HepG2 (cell line): ENCODE results near the gene OAS2. TPM values are rescaled to one million over a fixed set of nuclear protein-coding genes. Genes with fewer than 3 reads are reported as not detected.

ENCODE experiments used
- ATAC-seq: fragments of 200-7000 bp; cut with Tn5 transposase; 3 replicates; pipeline ENCODE4 v1.9.1; 2020; ENCODE audit warnings: mild to moderate bottlenecking, moderate library complexity
- BruUV-seq: library from RNA; stranded (reverse); fragments of 400-500 nt; replicated peaks from 2 replicates; lab custom pipeline; 2021; lab: Mats Ljungman, UMichigan
- CTCF ChIA-PET: fragments of 300-600 bp; formaldehyde crosslinking; extraction: SDS; loops from one replicate; lab custom pipeline; 2021; ENCODE audit warnings: low total read pairs, inconsistent platforms, low intra/inter-chr PET ratio; lab: Yijun Ruan, JAX
- POLR2A ChIA-PET: fragments of 350-600 bp; sonication (Branson Sonifier 250); formaldehyde crosslinking; loops from one replicate; lab custom pipeline; 2020; ENCODE audit warnings: antibody characterized with exemption, inconsistent platforms; lab: Yijun Ruan, JAX
- DNase-seq: peaks from one replicate; pipeline ENCODE4 v3.0.0-alpha.2; 2015; ENCODE audit warnings: low spot score
- FAIRE-seq: peaks from 3 replicates; lab custom pipeline; 2011; peaks lifted over from hg19 to GRCh38; lab: Jason Lieb, UNC
- H2AFZ ChIP-seq: one replicate; pipeline ENCODE4 v1.6.1; 2011; ENCODE audit warnings: low read length, inconsistent platforms
- H3K27ac ChIP-seq: fragments of 300-600 bp; 3 replicates; pipeline ENCODE4 v1.8.0; 2011; ENCODE audit warnings: mixed run types, mild to moderate bottlenecking, mixed read lengths, low read length, inconsistent platforms; ENCODE audit not compliant: insufficient read depth; ENCODE audit errors: extremely low read length
- H3K27me3 ChIP-seq, 2 experiments: fragments of 200-600 bp in 1 of 2; 2 replicates in 1 of 2; 3 replicates in 1 of 2; pipeline versions ENCODE4 v1.6.0 to v1.8.0; 2011; ENCODE audit warnings: low read length in 2 of 2, mild to moderate bottlenecking in 2 of 2, moderate library complexity in 2 of 2, inconsistent platforms in 1 of 2; ENCODE audit not compliant: insufficient read depth in 2 of 2, control insufficient read depth in 1 of 2
- H3K36me3 ChIP-seq, 2 experiments: fragments of 200-600 bp in 1 of 2; replicated peaks in 1 of 2; 2 replicates in 1 of 2; 3 replicates in 1 of 2; pipeline versions ENCODE4 v1.5.1 to v1.8.0; 2011; ENCODE audit warnings: low read length in 2 of 2, inconsistent platforms in 1 of 2; ENCODE audit not compliant: insufficient read depth in 2 of 2, control insufficient read depth in 1 of 2
- H3K4me1 ChIP-seq: 2 replicates; pipeline ENCODE4 v1.5.1; 2012; ENCODE audit warnings: low read length, inconsistent platforms; ENCODE audit not compliant: insufficient read depth
- H3K4me2 ChIP-seq: 2 replicates; pipeline ENCODE4 v1.6.0; 2011; ENCODE audit warnings: low read depth, low read length, inconsistent platforms
- H3K4me3 ChIP-seq, 3 experiments: fragments of 200-600 bp in 1 of 3; sonication (generic), shearing (Covaris generic) in 1 of 3; replicated peaks in 1 of 3; 2 replicates each; pipeline ENCODE4 v1.5.1; 2011 to 2016; ENCODE audit warnings: low read length in 3 of 3, inconsistent platforms in 2 of 3, low read depth in 2 of 3, mild to moderate bottlenecking in 2 of 3, control low read depth in 1 of 3, mixed read lengths in 1 of 3; ENCODE audit not compliant: insufficient read depth in 1 of 3
- H3K79me2 ChIP-seq: one replicate; pipeline ENCODE4 v1.6.1; 2011; ENCODE audit warnings: low read length, inconsistent platforms; ENCODE audit not compliant: insufficient read depth
- H3K9ac ChIP-seq: 2 replicates; pipeline ENCODE4 v1.6.0; 2011; ENCODE audit warnings: mild to moderate bottlenecking, low read depth, low read length, inconsistent platforms; ENCODE audit not compliant: insufficient read depth
- H3K9me3 ChIP-seq: 2 replicates; pipeline ENCODE4 v1.5.1; 2012; ENCODE audit warnings: mild to moderate bottlenecking, low read length
- H4K20me1 ChIP-seq: 2 replicates; pipeline ENCODE4 v1.6.0; 2011; ENCODE audit warnings: inconsistent platforms, mild to moderate bottlenecking, low read length, moderate library complexity; ENCODE audit not compliant: insufficient read depth
- KLF15 ChIP-seq: sonication (generic); formaldehyde crosslinking; IDR thresholded peaks from 2 replicates; pipeline ENCODE4 v1.8.1; 2023; ENCODE audit warnings: borderline replicate concordance, mild to moderate bottlenecking, inconsistent platforms, missing genetic modification reagents, mixed read lengths
- MIER3 ChIP-seq: IDR thresholded peaks from 2 replicates; pipeline ENCODE4 v1.6.1; 2016; ENCODE audit warnings: missing compliant biosample characterization, borderline replicate concordance
- NFE2 ChIP-seq: sonication (generic); formaldehyde crosslinking; IDR thresholded peaks from 2 replicates; pipeline ENCODE4 v1.4.0; 2020; ENCODE audit warnings: missing genetic modification reagents
- STAG1 ChIP-seq: sonication (generic); formaldehyde crosslinking; IDR thresholded peaks from 2 replicates; pipeline ENCODE4 v1.4.0; 2020; ENCODE audit warnings: missing genetic modification reagents
- TCF12 ChIP-seq, 2 experiments: fragments of 450-650 bp in 1 of 2; sonication (generic) in 1 of 2; formaldehyde crosslinking in 1 of 2; IDR thresholded peaks; 2 replicates each; pipeline versions ENCODE4 v1.6.1 to v1.8.0; 2017 to 2022; ENCODE audit warnings: antibody characterized with exemption in 1 of 2, mild to moderate bottlenecking in 1 of 2, missing genetic modification reagents in 1 of 2, moderate library complexity in 1 of 2
- TEAD2 ChIP-seq: sonication (generic); formaldehyde crosslinking; IDR thresholded peaks from 2 replicates; pipeline ENCODE4 v1.9.0; 2021; ENCODE audit warnings: missing genetic modification reagents
- ZNF143 ChIP-seq: sonication (generic); formaldehyde crosslinking; IDR thresholded peaks from 2 replicates; pipeline ENCODE4 v1.4.0; 2020; ENCODE audit warnings: missing genetic modification reagents
- ZNF282 ChIP-seq: fragments of 450-650 bp; IDR thresholded peaks from 2 replicates; pipeline ENCODE4 v1.6.1; 2018; ENCODE audit not compliant: partially characterized antibody
- ZNF598 ChIP-seq: sonication (generic); formaldehyde crosslinking; IDR thresholded peaks from 2 replicates; pipeline ENCODE4 v1.5.1; 2020; ENCODE audit warnings: mild to moderate bottlenecking, missing genetic modification reagents, borderline replicate concordance
- ZNF674 ChIP-seq: sonication (generic); formaldehyde crosslinking; IDR thresholded peaks from 2 replicates; pipeline ENCODE4 v1.5.0; 2020; ENCODE audit warnings: low read depth, mild to moderate bottlenecking, missing genetic modification reagents
- ZNF780A ChIP-seq: sonication (generic); formaldehyde crosslinking; IDR thresholded peaks from 2 replicates; pipeline ENCODE4 v1.8.0; 2022; ENCODE audit warnings: mild to moderate bottlenecking, missing genetic modification reagents, moderate library complexity
- ZZZ3 ChIP-seq: sonication (generic); formaldehyde crosslinking; IDR thresholded peaks from 2 replicates; pipeline ENCODE4 v1.4.0; 2020; ENCODE audit warnings: missing genetic modification reagents, mild to moderate bottlenecking, borderline replicate concordance
- WGBS: methylation state at CpG from one replicate; pipeline ENCODE4 v1.1.6; 2017; ENCODE audit warnings: low lambda C conversion rate; 5-methylcytosine and 5-hydroxymethylcytosine counted together
- in situ Hi-C: cut with HindIII; loops from 2 replicates; pipeline ENCODE4 v1.10.0; 2017; ENCODE audit warnings: low pct_unique_long_range_greater_than_20kb; ENCODE audit not compliant: extremely low pct_ligation_motif_present
- intact Hi-C: fragments of 100-400 bp; cut with micrococcal nuclease; formaldehyde crosslinking; loops from one replicate; pipeline ENCODE4 v1.10.0; 2022; ENCODE audit not compliant: unreplicated experiment
- polyA plus RNA-seq, 8 experiments: library from polyadenylated mRNA; depleted of rRNA in 3 of 8; stranded (reverse) in 7 of 8; unstranded in 1 of 8; fragments of >200 nt; fragmentation: Illumina TruSeq in 4 of 8; extraction: Trizol in 4 of 8; gene quantifications; 2 replicates each; pipeline versions ENCODE4 v1.2.1 to v1.2.3, GENCODE V29; 2011 to 2016; ENCODE audit warnings: low read depth in 4 of 8, missing spikeins in 1 of 8, mixed read lengths in 1 of 8; ENCODE audit not compliant: insufficient read depth in 1 of 8
- total RNA-seq, 5 experiments: library from RNA; depleted of rRNA; stranded (reverse); fragments of >200 nt; fragmentation: Illumina TruSeq; extraction: Trizol; gene quantifications; 2 replicates each; pipeline ENCODE4 v1.2.3, GENCODE V29; 2016; ENCODE audit warnings: low read depth in 1 of 5
- TF ChIP-seq, protein P1 (sequence below): sonication (generic); formaldehyde crosslinking; IDR thresholded peaks from 2 replicates; pipeline ENCODE4 v1.4.0; 2020; ENCODE audit warnings: missing genetic modification reagents
- TF ChIP-seq, protein P2 (sequence below): sonication (generic); formaldehyde crosslinking; IDR thresholded peaks from 2 replicates; pipeline ENCODE4 v1.4.0; 2020; ENCODE audit warnings: missing genetic modification reagents
- TF ChIP-seq, protein P3 (sequence below), 2 experiments: sonication (generic) in 1 of 2; formaldehyde crosslinking in 1 of 2; IDR thresholded peaks; 2 replicates each; pipeline versions ENCODE4 v1.4.0 to v1.6.1; 2018 to 2020; ENCODE audit warnings: missing genetic modification reagents in 2 of 2, borderline replicate concordance in 1 of 2, low read depth in 1 of 2, mild to moderate bottlenecking in 1 of 2, missing biosample characterization in 1 of 2
- TF ChIP-seq, protein P4 (sequence below): IDR thresholded peaks from 2 replicates; pipeline ENCODE4 v1.6.1; 2016; ENCODE audit warnings: missing genetic modification reagents, missing compliant biosample characterization

OAS2 gene
- total and polyA plus RNA-seq, 2 of the 13 experiments (the other 11 are each of a cell fraction or from before 2014, with no cell fraction given): 0.05 to 0.24 TPM

DNA sequence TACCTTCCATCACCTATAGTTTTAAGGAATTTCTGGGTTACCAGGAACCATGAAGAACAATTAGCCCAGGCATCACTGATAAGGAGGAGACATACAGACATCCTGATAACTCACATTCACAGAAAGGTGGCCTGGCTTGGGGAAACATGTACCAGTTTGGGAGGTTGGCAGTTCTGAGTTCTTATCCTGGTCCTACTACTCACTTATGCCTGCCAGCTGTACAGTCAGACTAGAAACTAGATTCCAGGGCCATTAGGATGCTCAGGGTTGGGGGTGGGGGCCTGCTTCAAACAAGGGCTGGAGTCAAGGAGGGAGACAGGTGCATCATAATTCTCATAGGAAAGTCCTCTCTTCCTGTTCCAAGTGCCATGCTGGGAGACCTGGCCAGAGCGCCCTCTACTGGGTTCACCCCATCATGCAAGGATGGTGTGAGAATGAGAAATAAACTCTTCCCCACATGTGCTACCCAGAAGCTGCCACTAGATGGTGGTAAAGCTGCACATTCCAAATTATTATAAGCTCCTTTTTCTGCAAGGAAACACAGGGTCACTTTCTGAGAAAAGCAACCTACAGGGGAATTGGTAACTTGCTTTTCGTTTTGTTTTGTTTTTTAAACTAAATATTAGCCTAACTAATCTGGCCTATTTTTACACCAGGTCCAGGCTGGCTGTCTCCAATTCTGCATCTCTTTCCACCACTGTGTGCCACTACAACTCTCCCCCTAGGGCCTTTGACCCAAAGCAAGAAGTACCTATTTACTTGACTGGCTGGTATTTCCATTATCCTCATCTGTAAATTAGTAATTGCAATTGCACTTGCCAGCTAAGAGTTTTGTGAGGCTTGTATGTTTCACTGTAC, 14.5 kb downstream of the OAS2 start:
- FAIRE-seq: peak; percentile 85
- TF ChIP-seq, protein P1, sequence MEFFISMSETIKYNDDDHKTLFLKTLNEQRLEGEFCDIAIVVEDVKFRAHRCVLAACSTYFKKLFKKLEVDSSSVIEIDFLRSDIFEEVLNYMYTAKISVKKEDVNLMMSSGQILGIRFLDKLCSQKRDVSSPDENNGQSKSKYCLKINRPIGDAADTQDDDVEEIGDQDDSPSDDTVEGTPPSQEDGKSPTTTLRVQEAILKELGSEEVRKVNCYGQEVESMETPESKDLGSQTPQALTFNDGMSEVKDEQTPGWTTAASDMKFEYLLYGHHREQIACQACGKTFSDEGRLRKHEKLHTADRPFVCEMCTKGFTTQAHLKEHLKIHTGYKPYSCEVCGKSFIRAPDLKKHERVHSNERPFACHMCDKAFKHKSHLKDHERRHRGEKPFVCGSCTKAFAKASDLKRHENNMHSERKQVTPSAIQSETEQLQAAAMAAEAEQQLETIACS (CRISPR knock-in tag): no peak
- TF ChIP-seq TCF12 (IDR thresholded peaks at IDR 0.05) (no peak), TCF12 (CRISPR knock-in tag; IDR thresholded peaks at IDR 0.05) (no peak), ZNF143 (CRISPR knock-in tag) (no peak), ZNF780A (no peak), STAG1 (peak; percentile 87), TEAD2 (CRISPR knock-in tag) (no peak), ZZZ3 (CRISPR knock-in tag) (no peak), ZNF282 (no peak), ZNF674 (no peak), ZNF598 (CRISPR knock-in tag) (no peak), KLF15 (CRISPR knock-in tag) (no peak), MIER3 (CRISPR knock-in tag) (no peak), NFE2 (no peak)
- TF ChIP-seq, protein P2, sequence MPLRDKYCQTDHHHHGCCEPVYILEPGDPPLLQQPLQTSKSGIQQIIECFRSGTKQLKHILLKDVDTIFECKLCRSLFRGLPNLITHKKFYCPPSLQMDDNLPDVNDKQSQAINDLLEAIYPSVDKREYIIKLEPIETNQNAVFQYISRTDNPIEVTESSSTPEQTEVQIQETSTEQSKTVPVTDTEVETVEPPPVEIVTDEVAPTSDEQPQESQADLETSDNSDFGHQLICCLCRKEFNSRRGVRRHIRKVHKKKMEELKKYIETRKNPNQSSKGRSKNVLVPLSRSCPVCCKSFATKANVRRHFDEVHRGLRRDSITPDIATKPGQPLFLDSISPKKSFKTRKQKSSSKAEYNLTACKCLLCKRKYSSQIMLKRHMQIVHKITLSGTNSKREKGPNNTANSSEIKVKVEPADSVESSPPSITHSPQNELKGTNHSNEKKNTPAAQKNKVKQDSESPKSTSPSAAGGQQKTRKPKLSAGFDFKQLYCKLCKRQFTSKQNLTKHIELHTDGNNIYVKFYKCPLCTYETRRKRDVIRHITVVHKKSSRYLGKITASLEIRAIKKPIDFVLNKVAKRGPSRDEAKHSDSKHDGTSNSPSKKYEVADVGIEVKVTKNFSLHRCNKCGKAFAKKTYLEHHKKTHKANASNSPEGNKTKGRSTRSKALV (CRISPR knock-in tag): no peak
- TF ChIP-seq, protein P3, sequence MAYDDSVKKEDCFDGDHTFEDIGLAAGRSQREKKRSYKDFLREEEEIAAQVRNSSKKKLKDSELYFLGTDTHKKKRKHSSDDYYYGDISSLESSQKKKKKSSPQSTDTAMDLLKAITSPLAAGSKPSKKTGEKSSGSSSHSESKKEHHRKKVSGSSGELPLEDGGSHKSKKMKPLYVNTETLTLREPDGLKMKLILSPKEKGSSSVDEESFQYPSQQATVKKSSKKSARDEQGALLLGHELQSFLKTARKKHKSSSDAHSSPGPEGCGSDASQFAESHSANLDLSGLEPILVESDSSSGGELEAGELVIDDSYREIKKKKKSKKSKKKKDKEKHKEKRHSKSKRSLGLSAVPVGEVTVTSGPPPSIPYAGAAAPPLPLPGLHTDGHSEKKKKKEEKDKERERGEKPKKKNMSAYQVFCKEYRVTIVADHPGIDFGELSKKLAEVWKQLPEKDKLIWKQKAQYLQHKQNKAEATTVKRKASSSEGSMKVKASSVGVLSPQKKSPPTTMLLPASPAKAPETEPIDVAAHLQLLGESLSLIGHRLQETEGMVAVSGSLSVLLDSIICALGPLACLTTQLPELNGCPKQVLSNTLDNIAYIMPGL (CRISPR knock-in tag; IDR thresholded peaks at IDR 0.05; ENCODE audit: borderline replicate concordance in 1 of 2, low read depth in 1 of 2): 0 out of 4 replicates have a peak, but pooled peaks of 1 of the 2 experiments have one; percentile 53
- TF ChIP-seq, protein P4, sequence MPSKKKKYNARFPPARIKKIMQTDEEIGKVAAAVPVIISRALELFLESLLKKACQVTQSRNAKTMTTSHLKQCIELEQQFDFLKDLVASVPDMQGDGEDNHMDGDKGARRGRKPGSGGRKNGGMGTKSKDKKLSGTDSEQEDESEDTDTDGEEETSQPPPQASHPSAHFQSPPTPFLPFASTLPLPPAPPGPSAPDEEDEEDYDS (CRISPR knock-in tag): no peak

More for the DNA sequence above, 14.5 kb downstream of the OAS2 start:
- Histone ChIP-seq H3K4me3 (no peak overlapping the region), H3K4me1 (no peaks in the 10 kb centered on the region), H3K27me3 (0 out of 5 replicates have a peak, but pooled peaks cover 0 to 3% of the 10 kb centered on the region in 2 experiments), H4K20me1 (no peaks in the 10 kb centered on the region), H3K36me3 (no peaks in the 10 kb centered on the region), H3K79me2 (no peaks in the 10 kb centered on the region), H3K4me2 (no peak overlapping the region), H3K9ac (no peak overlapping the region), H3K27ac (no peak overlapping the region), H2AFZ (no peak overlapping the region), H3K9me3 (no peaks in the 10 kb centered on the region)
- CTCF ChIA-PET: interaction anchor here (1.2 to 4.2 kb wide), 3 partner anchors 10 to 92 kb away, joined by 5 to 44 read pairs (median 7); no protein-coding TSS in a partner anchor
- ATAC-seq (peak; percentile 71), DNase-seq (peak; percentile 63)
- WGBS: 0% methylated on average over 2 of the region's 2 CpGs
- intact Hi-C loops (loop anchor here (1.0 to 2.0 kb wide), 3 partner anchors 39 to 106 kb away; no protein-coding TSS in a partner anchor), in situ Hi-C loops (no loop called here)
- POLR2A ChIA-PET: interaction anchor here (1.0 kb wide), 1 partner anchor 9 kb away, joined by 3 read pairs; no protein-coding TSS in a partner anchor
- BruUV-seq: no TSS peak
